Measurements from ENCODE around the gene IFFO2.

Gene IFFO2

GRCh38 chr1:18869847-18870594 is 86.5 kb downstream of the IFFO2 start:
- ATAC-seq = no peak
- no peak for TF ChIP-seq PATZ1 (CRISPR knock-in tag; IDR thresholded peaks at IDR 0.05; ENCODE audit: borderline replicate concordance)
- no peak for TF ChIP-seq SNAI2 (CRISPR knock-in tag; IDR thresholded peaks at IDR 0.05)
- TF ChIP-seq ZFP3 (CRISPR knock-in tag; IDR thresholded peaks at IDR 0.05) = no peak
- TF ChIP-seq ISL1 (CRISPR knock-in tag; IDR thresholded peaks at IDR 0.05) = no peak
- no peak for TF ChIP-seq ARNTL (CRISPR knock-in tag; IDR thresholded peaks at IDR 0.05; ENCODE audit: borderline replicate concordance, low read depth)
- TF ChIP-seq CSDC2 (CRISPR knock-in tag; IDR thresholded peaks at IDR 0.05) = no peak
- no peak for TF ChIP-seq ZC3H10 (CRISPR knock-in tag; IDR thresholded peaks at IDR 0.05)
- no peak for TF ChIP-seq TCF4 (CRISPR knock-in tag; IDR thresholded peaks at IDR 0.05; ENCODE audit: borderline replicate concordance)
- TF ChIP-seq RARB (CRISPR knock-in tag; IDR thresholded peaks at IDR 0.05) = no peak
- TF ChIP-seq POU6F1 (CRISPR knock-in tag; IDR thresholded peaks at IDR 0.05; ENCODE audit: borderline replicate concordance, low read depth) = no peak
- TF ChIP-seq ESRRG (CRISPR knock-in tag; IDR thresholded peaks at IDR 0.05) = no peak
- no peak for TF ChIP-seq CREB5 (CRISPR knock-in tag; IDR thresholded peaks at IDR 0.05; ENCODE audit: low read depth)
- TF ChIP-seq OSR1 (CRISPR knock-in tag; IDR thresholded peaks at IDR 0.05) = no peak
- no peak for TF ChIP-seq TOX (CRISPR knock-in tag; IDR thresholded peaks at IDR 0.05; ENCODE audit: borderline replicate concordance)
- TF ChIP-seq GLIS3 (CRISPR knock-in tag; IDR thresholded peaks at IDR 0.05) = no peak
- TF ChIP-seq PPARA (CRISPR knock-in tag; IDR thresholded peaks at IDR 0.05; ENCODE audit: borderline replicate concordance) = no peak
- no peak for TF ChIP-seq ZNF8 (CRISPR knock-in tag; IDR thresholded peaks at IDR 0.05)
- no peak for TF ChIP-seq ZFP30 (CRISPR knock-in tag; IDR thresholded peaks at IDR 0.05)

GRCh38 chr1:18868801-18869424 is 87.6 kb downstream of the IFFO2 start:
- TF ChIP-seq CSRNP3 (CRISPR knock-in tag; IDR thresholded peaks at IDR 0.05) = no peak
- TF ChIP-seq BACH2 (CRISPR knock-in tag; IDR thresholded peaks at IDR 0.05; ENCODE audit: borderline replicate concordance) = no peak
- TF ChIP-seq SNAI2 (CRISPR knock-in tag; IDR thresholded peaks at IDR 0.05) = no peak
- TF ChIP-seq ISL1 (CRISPR knock-in tag; IDR thresholded peaks at IDR 0.05) = no peak
- TF ChIP-seq OSR1 (CRISPR knock-in tag; IDR thresholded peaks at IDR 0.05) = no peak
- TF ChIP-seq ZNF8 (CRISPR knock-in tag; IDR thresholded peaks at IDR 0.05) = no peak
- no peak for TF ChIP-seq ZNF565 (CRISPR knock-in tag; conservative IDR thresholded peaks at IDR 0.05; ENCODE audit: low read depth)
- no peak for TF ChIP-seq GLIS3 (CRISPR knock-in tag; IDR thresholded peaks at IDR 0.05)
- ATAC-seq = no peak

- no peak for TF ChIP-seq CSRNP3 (CRISPR knock-in tag; IDR thresholded peaks at IDR 0.05)
- TF ChIP-seq TCF4 (CRISPR knock-in tag; IDR thresholded peaks at IDR 0.05; ENCODE audit: borderline replicate concordance) = no peak
- TF ChIP-seq CREB5 (CRISPR knock-in tag; IDR thresholded peaks at IDR 0.05; ENCODE audit: low read depth) = no peak
- no peak for TF ChIP-seq TSHZ2 (CRISPR knock-in tag; IDR thresholded peaks at IDR 0.05)
- TF ChIP-seq ZFP30 (CRISPR knock-in tag; IDR thresholded peaks at IDR 0.05) = no peak
- no peak for TF ChIP-seq OSR1 (CRISPR knock-in tag; IDR thresholded peaks at IDR 0.05)
- TF ChIP-seq GLIS3 (CRISPR knock-in tag; IDR thresholded peaks at IDR 0.05) = no peak
- TF ChIP-seq SNAI2 (CRISPR knock-in tag; IDR thresholded peaks at IDR 0.05) = no peak
- TF ChIP-seq ARNTL (CRISPR knock-in tag; IDR thresholded peaks at IDR 0.05; ENCODE audit: borderline replicate concordance, low read depth) = no peak
- no peak for TF ChIP-seq RARB (CRISPR knock-in tag; IDR thresholded peaks at IDR 0.05)
- TF ChIP-seq BACH2 (CRISPR knock-in tag; IDR thresholded peaks at IDR 0.05; ENCODE audit: borderline replicate concordance) = no peak
- no peak for TF ChIP-seq ISL1 (CRISPR knock-in tag; IDR thresholded peaks at IDR 0.05)
- no peak for ATAC-seq
Measured at GRCh38 chr1:18868354-18868753, 88.1 kb downstream of the IFFO2 start.
